ENCODE results near the gene RIPK3. TPM values are rescaled to one million over a fixed set of nuclear protein-coding genes. Genes with fewer than 3 reads are reported as not detected.

The RIPK3 gene
- total and polyA plus RNA-seq, 2 donors from 2014 or later: 5.1 to 19.5 TPM

DNA sequence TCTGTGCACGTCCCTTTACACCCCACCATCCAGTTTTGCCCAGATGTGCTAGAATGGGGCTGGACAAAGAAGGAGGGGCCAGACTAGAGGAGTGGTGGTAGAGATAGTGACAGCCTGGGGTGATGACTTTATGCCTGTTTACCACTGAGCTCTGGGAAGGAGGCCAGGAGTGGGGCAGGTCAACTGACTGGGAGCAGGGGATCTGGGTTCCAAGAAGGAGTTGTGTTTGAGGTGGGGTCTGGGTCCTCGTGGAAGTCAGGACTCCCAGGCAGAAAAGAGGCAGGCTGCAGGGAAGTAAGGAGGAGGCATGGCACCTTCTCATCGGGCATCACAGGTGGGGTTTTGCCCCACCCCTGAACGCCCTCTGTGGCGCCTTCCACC lies 29.5 kb downstream of the RIPK3 start:
- Histone ChIP-seq H3K4me1 (ENCODE audit: control insufficient read depth in 2 of 3, insufficient read depth in 2 of 3, low read depth in 1 of 3, low read length in 3 of 3) (peaks cover 0 to 44% (median 38%) of the 10 kb centered on the region in 3 donors), H3K36me3 (ENCODE audit: control insufficient read depth in 2 of 3, insufficient read depth in 3 of 3, low read length in 3 of 3) (peaks cover under 1 to 17% (median 9%) of the 10 kb centered on the region in 3 donors), H3K4me3 (ENCODE audit: low read length in 3 of 3) (peak overlapping the region in 2 of 3 donors; percentile 18 to 49), H3K27me3 (ENCODE audit: control insufficient read depth, insufficient read depth, low read length) (no peaks in the 10 kb centered on the region), H3K9me3 (ENCODE audit: control insufficient read depth in 2 of 3, insufficient read depth in 1 of 3, low read length in 3 of 3) (no peaks in the 10 kb centered on the region), H3K9ac (ENCODE audit: low read length in 3 of 3) (peak overlapping the region in 1 of 3 donors; percentile 17), H3K27ac (ENCODE audit: low read depth in 2 of 2, low read length in 2 of 2) (peak overlapping the region; percentile 68 to 72)
- intact Hi-C loops (cut with DNase I): no loop called here
- no peak for FAIRE-seq
- TF ChIP-seq, protein P1, sequence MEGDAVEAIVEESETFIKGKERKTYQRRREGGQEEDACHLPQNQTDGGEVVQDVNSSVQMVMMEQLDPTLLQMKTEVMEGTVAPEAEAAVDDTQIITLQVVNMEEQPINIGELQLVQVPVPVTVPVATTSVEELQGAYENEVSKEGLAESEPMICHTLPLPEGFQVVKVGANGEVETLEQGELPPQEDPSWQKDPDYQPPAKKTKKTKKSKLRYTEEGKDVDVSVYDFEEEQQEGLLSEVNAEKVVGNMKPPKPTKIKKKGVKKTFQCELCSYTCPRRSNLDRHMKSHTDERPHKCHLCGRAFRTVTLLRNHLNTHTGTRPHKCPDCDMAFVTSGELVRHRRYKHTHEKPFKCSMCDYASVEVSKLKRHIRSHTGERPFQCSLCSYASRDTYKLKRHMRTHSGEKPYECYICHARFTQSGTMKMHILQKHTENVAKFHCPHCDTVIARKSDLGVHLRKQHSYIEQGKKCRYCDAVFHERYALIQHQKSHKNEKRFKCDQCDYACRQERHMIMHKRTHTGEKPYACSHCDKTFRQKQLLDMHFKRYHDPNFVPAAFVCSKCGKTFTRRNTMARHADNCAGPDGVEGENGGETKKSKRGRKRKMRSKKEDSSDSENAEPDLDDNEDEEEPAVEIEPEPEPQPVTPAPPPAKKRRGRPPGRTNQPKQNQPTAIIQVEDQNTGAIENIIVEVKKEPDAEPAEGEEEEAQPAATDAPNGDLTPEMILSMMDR (IDR thresholded peaks at IDR 0.05; ENCODE audit: borderline replicate concordance, extremely low read depth, insufficient read depth): no peak
- no peak for DNase-seq

DNA sequence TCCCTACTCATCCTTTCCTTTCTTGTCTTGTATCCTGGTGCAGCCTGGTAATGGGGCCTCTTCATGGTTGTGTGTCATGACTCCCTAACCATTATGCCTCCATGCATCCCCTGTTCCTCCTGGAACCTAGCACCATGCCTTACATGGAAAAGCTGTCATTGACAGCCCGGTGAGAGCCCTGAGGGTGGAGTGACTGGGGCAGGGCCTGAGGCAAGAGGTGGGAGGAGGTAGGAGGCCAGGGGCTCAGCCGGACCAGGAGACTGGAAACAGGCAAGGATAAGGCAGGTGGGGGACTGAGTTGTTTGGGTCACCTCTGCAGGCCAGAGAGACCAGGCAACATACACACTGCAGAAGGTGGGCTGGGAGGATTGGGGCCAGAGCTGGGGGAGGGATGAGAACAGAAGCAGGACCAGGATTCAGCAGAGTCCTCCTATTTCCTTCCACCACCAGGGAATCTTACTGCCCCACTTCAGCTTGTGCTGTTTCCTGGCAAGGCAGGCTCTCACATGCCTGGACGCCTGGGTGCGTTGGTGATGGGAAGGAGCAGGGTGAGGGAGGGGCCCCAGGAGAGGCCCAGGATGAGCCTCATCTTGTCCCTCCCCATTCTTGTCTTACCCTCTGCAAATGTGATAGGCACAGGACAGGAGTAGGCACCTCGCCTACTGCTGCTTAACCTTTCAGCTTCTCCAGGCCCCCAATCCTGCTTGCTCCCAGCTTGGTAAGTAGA lies 30.1 kb downstream of the RIPK3 start, which contains the start of gene LTB4R2:
Gene LTB4R2, plus strand, starts transcription at position 603 of the 727 bp plus-strand sequence. CDS start 525 bp downstream, outside the sequence.
- TF ChIP-seq, protein P1 (IDR thresholded peaks at IDR 0.05; ENCODE audit: borderline replicate concordance, extremely low read depth, insufficient read depth): no peak
- H3K4me3 ChIP-seq (ENCODE audit: low read length in 3 of 3): peak within 1 kb of the TSS in 2 of 3 donors; percentile 18 to 49
- DNase-seq: no peak
- H3K36me3 ChIP-seq (ENCODE audit: control insufficient read depth in 2 of 3, insufficient read depth in 3 of 3, low read length in 3 of 3): peaks cover 2 to 23% (median 15%) of the 10 kb centered on the region in 3 donors
- peak within 1 kb of the TSS in 1 of 3 donors; percentile 17 for H3K9ac ChIP-seq (ENCODE audit: low read length in 3 of 3)
- H3K27ac ChIP-seq (ENCODE audit: low read depth in 2 of 2, low read length in 2 of 2): peak within 1 kb of the TSS; percentile 68 to 72
- no peaks in the 10 kb centered on the region for H3K9me3 ChIP-seq (ENCODE audit: control insufficient read depth in 2 of 3, insufficient read depth in 1 of 3, low read length in 3 of 3)
- no peaks in the 10 kb centered on the region for H3K27me3 ChIP-seq (ENCODE audit: control insufficient read depth, insufficient read depth, low read length)
- intact Hi-C loops (cut with DNase I): loop anchor here (10.0 kb wide), 1 partner anchor 55 kb away; no protein-coding TSS in a partner anchor
- no peak for FAIRE-seq
- H3K4me1 ChIP-seq (ENCODE audit: control insufficient read depth in 2 of 3, insufficient read depth in 2 of 3, low read depth in 1 of 3, low read length in 3 of 3): peaks cover 0 to 42% (median 38%) of the 10 kb centered on the region in 3 donors

DNA sequence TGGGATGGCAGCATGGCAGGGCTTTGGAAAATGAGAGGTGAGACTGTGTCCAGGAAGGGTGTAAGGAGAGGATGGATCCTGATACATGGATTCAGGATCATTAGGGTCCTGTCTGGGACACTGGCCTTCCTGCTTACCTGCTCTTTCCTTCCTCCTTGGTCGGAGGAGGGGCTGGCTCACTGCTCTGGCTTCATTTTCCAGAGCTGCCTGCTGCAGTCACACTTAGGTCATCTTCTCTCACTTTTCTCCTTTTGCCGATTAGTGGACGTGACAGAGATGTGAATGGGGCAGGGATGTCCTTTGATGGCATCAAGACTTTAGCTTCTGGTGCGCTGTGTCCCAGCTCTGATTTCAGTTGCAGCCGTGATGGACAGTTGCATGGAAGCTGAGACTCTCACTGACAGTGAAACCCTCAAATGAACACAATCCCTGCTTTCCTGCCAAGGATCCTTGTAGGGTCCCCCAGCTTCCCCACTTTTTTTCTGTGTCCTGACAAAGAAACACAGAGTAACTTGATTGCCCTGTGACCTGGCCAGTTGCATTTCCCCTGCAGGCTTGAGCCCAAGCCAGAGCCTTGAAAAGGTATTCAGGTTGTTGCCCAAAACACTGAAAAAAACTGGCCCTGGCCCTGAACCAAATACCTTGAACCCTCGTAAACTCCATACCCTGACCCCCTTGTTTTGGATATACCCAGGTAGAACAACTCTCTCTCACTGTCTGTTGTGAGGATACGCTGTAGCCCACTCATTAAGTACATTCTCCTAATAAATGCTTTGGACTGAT lies 31.3 kb downstream of the RIPK3 start:
- DNase-seq (no peak), FAIRE-seq (no peak)
- H3K9ac ChIP-seq (ENCODE audit: low read length in 3 of 3): peak overlapping the region in 1 of 3 donors; percentile 17
- peak overlapping the region in 1 of 2 donors; percentile 79 for H3K27ac ChIP-seq (ENCODE audit: low read depth in 2 of 2, low read length in 2 of 2)
- peaks cover 2 to 34% (median 26%) of the 10 kb centered on the region in 3 donors for H3K36me3 ChIP-seq (ENCODE audit: control insufficient read depth in 2 of 3, insufficient read depth in 3 of 3, low read length in 3 of 3)
- peaks cover 0 to 35% (median 33%) of the 10 kb centered on the region in 3 donors for H3K4me1 ChIP-seq (ENCODE audit: control insufficient read depth in 2 of 3, insufficient read depth in 2 of 3, low read depth in 1 of 3, low read length in 3 of 3)
- H3K9me3 ChIP-seq (ENCODE audit: control insufficient read depth in 2 of 3, insufficient read depth in 1 of 3, low read length in 3 of 3): no peaks in the 10 kb centered on the region
- intact Hi-C loops (cut with DNase I): loop anchor here (10.0 kb wide), 1 partner anchor 54 kb away; no protein-coding TSS in a partner anchor
- no peak overlapping the region for H3K4me3 ChIP-seq (ENCODE audit: low read length in 3 of 3)
- H3K27me3 ChIP-seq (ENCODE audit: control insufficient read depth, insufficient read depth, low read length): no peaks in the 10 kb centered on the region
- TF ChIP-seq, protein P1 (IDR thresholded peaks at IDR 0.05; ENCODE audit: borderline replicate concordance, extremely low read depth, insufficient read depth): no peak

Measured in kidney (tissue), 14 donors.